ENCODE results near the gene ALG12.

DNA sequence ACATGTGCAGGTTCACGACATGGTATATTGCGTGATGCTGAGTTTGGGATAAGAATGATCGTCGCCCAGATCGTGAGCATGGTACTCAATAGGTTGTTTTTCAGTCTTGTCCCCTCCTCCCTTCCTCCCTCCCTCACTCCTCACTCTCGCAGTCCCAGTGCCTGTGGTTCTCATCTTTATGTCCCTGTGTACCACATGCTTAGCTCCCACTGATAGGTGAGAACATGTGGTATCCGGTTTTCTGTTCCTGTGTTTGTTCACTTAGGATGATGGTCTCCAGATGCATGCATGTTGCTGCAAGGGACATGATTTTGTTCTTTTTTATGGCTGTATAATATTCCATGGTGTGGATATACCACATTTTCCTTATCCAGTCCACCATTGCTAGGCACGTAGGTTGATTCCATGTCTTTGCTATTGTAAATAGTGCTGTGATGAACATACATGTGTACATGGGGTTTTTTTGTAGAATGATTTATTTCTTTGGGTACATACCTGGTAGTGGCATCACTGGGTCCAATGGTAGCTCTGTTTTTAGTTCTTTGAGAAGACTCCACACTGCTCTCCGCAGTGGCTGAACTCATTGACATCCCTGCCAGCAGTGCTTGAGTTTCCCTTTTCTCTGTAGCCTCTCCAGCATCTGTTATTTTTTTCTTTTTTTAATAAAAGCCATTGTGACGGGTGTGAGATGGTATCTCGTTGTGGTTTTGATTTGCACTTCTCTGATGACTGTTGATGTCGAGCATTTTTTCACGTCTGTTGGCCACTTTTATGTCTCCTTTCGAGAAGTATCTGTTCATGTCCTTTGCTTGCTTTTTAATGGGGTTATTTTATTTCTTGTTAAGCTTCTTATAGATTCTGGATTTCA lies 48.2 kb downstream of the ALG12 start:
- TF ChIP-seq, protein P1, sequence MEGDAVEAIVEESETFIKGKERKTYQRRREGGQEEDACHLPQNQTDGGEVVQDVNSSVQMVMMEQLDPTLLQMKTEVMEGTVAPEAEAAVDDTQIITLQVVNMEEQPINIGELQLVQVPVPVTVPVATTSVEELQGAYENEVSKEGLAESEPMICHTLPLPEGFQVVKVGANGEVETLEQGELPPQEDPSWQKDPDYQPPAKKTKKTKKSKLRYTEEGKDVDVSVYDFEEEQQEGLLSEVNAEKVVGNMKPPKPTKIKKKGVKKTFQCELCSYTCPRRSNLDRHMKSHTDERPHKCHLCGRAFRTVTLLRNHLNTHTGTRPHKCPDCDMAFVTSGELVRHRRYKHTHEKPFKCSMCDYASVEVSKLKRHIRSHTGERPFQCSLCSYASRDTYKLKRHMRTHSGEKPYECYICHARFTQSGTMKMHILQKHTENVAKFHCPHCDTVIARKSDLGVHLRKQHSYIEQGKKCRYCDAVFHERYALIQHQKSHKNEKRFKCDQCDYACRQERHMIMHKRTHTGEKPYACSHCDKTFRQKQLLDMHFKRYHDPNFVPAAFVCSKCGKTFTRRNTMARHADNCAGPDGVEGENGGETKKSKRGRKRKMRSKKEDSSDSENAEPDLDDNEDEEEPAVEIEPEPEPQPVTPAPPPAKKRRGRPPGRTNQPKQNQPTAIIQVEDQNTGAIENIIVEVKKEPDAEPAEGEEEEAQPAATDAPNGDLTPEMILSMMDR (conservative IDR thresholded peaks at IDR 0.05; ENCODE audit: low read depth, low read length), result no peak
- TF ChIP-seq EZH2 (IDR thresholded peaks at IDR 0.05; ENCODE audit: borderline replicate concordance, low read depth, low read length, poor library complexity, severe bottlenecking), result no peak
